AG09319 (cell line): ENCODE measurements around the gene CFAP100.

ENCODE experiments used
- DNase-seq: peaks from one replicate; pipeline ENCODE4 v3.0.0-alpha.2; 2010; ENCODE audit warnings: low read depth; ENCODE audit errors: extremely low read depth
- CTCF ChIP-seq: IDR thresholded peaks from 2 replicates; pipeline ENCODE4 v1.5.1; 2011; ENCODE audit warnings: low read depth, mild to moderate bottlenecking, inconsistent platforms, low read length, moderate library complexity

CFAP100 gene

GRCh38 chr3:126436826-126437717, 42.4 kb downstream of the CFAP100 start:
- DNase-seq, result no peak
- TF ChIP-seq CTCF, result no peak

GRCh38 chr3:126438186-126438585, 43.5 kb downstream of the CFAP100 start:
- DNase-seq, result no peak

GRCh38 chr3:126438746-126439145, 44.0 kb downstream of the CFAP100 start:
- no peak for TF ChIP-seq CTCF
- no peak for DNase-seq

More at GRCh38 chr3:126438186-126438585, 43.5 kb downstream of the CFAP100 start:
- no peak for TF ChIP-seq CTCF

- DNase-seq, result no peak
- TF ChIP-seq CTCF, result no peak
These were observed 44.7 kb downstream of the CFAP100 start for GRCh38 chr3:126439346-126439967.

GRCh38 chr3:126439968-126440708, 45.4 kb downstream of the CFAP100 start:
- TF ChIP-seq CTCF, result no peak
- DNase-seq, result no peak

GRCh38 chr3:126440709-126440995, 45.9 kb downstream of the CFAP100 start:
- TF ChIP-seq CTCF, result no peak
- no peak for DNase-seq
